Dedifferentiated amniotic fluid mesenchymal stem cell (primary cell): ENCODE results near the gene COX5A.
A peak's percentile ranks its signal among the peaks of the same experiment; 100 is the strongest.
"Not testable (repeated sequence)": the region's sequence is repeated elsewhere in the genome, so short reads cannot be mapped to it uniquely, and the experiment has no call there.

Experiments used
- DNase-seq: peaks from one replicate; pipeline ENCODE4 v3.0.0-alpha.2; 2016; ENCODE audit errors: extremely low spot score

COX5A gene

DNA sequence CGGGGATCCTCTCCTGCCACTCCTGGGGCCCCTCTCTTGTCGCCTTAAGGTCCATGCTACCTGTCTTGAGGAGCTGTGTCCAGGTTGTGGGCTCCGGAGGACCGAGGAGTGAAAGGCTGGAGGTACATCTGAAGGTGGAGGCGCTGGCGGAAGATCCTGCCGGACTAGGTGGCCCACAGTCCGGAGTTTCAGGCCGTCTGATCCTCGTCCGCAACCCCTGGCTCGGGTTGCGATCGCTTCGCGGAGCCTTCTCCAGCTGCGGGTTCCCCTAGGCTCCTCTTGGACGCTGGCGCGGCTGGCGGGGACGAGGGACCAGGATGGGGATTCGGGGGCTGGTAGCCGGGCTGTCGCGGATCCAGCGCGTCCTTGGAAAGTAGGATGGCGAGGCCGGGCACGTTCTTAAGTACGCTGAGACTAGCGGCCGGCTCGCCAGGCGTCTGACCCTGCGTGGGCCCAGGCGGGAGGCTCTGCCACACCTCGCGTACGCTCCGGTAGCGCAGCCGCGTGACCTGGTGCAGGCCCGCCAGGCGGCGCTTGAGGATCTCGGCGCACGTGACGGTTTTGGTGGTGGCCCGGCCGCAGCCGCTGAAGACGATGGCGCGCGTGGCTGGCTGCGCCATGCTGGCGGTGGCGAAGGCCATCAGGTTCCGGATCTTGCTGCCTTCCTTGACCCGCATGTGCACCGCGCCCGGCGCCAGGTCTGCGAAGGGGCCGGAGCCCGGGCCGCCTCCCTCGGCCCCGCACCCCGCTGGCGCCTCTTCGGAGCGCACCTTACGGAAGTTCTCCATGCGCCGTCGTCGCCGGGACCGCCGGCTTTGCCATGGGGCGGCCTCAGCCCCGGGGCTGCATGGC lies 18.1 kb upstream of the COX5A start:
- no peak for DNase-seq

DNA sequence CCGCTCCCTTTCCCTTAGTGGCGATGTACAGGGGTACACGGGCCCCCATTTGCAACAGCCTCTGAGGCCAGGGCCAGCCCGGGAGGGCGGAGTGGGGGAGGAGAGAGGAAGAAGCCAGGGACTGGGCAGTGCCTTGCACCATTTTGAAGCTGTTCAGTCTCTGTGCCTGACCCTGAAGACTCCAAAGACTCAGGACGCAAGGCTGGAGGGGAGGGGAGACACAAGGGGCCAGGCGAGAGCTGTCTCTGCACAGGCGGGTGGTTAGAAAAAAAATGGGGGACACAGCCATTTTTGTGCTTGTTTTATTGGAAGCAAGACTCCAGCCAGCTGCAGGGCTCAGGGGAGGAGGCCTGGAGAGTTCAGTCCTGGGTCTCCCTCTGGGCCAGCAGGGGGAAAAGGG lies 17.1 kb upstream of the COX5A start:
- no peak for DNase-seq

DNA sequence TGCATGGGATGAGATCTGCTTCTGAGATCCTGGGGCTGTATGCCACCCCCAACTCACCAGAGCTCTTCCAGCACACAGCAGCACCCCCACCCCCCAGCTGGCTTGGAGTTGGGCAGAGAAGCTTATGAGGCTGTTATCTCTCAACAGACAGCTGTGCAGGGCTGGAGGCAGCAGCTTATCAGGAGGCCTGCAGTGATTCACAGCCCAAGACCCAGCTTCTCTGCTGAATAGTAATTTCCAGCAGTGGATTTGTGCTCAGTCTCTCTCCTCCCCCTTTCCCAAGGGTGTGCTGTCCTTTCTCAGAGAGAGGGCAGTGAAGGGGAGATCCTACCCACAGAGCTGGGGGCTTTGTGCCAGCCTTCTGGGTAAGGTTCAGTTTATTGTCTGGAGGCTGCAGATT lies 16.6 kb upstream of the COX5A start:
- no peak for DNase-seq

DNA sequence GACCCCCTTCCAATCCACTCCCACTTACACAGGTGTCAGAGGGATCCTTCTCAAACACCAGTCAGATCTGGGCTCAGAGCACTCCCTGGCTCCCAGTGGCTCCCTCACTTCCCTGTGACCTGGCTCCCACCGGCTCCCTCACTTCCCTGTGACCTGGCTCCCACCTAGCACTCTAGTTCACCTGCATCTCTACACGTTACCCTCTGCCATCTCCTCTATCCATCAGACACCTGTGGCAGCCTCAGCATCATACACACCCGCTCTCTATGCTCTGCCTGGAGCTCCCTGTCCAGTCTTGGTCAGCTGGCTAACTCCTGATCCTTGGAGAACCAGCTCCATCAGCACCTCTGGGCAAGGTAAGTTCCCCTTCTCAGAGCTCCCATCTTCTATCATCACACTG lies 13.1 kb upstream of the COX5A start:
- no peak for DNase-seq

DNA sequence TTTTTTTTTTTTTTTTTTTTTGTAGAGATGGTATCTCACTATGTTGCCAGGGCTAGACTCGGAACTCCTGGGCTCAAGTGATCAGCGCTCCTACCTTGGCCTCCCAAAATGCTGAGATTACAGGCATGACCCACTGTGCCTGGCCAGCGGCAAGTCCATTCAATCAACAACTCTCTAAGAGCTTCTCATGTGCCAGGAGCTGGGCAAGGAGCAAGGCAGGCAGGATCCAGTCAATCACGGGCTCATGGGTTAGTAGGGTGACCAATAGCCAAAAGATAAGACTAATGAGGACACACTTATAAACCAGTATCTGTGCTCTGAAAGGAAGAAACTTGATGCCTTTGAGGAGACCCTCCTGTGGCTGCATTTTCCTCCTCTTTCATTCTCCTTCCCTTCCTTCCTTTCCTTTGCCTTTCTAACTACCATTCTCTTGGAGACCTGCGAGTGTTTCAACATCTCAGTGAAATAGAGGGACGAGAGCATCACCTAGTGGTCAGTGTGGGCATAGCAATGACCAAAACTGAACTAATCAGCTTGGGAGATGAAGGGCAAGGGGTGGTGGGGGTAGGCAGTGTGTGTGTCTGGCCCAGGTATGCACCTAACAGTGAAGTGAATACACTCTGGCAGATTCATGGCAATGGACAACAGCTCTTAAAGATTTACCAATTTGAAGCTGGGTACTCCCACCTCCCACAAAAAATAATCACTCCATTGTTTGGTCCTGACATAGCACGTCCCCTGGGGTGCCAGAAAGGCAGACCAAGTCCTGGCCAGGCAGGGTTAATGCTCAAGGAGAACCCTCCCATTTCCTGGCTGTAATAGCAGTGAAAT lies 12.4 kb upstream of the COX5A start:
- DNase-seq, result peak; percentile 85

DNA sequence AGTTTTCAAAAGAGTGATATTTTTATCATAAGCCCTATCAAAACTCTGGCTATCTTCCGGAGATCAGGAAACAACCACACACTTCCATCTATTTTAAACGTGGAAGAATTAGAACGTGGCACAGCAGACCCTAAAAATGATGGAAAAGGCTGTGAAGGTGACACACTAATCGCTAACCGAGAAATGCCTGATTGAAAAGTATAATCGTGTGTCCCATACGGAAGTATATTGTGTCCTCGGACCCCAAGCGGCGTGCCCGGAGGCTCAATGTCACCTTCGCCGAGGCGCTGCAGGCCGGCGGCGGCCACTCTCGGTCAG lies 642 bp downstream of the COX5A start:
- no peak for DNase-seq

DNA sequence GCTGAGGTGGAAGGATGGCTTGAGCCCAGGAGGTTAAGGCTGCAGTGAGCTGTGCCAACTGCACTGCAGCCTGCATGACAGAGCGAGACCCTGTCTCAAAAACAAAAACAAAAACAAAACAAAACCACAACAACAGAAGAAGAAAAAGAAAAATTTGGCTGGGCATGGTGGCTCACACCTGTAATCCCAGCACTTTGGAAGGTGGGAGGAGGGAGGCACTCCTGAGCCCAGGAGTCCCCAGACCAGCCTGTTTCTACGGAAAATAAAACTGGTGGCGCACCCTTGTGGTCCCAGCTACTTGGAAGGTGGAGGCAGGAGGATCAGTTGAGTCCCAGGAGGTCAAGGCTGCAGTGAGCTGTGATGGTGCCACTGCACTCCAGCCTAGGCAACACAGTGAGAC lies 2.7 kb downstream of the COX5A start:
- DNase-seq, result not testable (repeated sequence)

DNA sequence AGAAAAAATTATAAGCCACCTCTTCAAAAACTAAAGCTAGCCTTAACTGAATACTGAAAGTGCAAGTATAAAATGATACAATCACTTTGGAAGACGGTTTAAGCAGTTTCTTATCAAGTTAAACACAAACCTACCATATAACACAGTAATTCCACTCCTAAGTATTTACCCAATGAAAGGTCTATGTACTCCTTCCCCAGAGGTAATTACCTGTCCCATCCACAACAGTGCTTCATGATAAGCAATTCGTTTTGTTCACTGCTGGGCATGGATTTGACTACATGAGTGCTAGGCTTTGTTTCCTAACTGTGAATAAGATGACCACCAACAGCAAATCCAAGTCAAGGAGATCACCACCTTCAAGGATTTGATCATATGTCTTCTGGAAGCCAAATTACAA lies 4.3 kb downstream of the COX5A start:
- DNase-seq, result no peak

DNA sequence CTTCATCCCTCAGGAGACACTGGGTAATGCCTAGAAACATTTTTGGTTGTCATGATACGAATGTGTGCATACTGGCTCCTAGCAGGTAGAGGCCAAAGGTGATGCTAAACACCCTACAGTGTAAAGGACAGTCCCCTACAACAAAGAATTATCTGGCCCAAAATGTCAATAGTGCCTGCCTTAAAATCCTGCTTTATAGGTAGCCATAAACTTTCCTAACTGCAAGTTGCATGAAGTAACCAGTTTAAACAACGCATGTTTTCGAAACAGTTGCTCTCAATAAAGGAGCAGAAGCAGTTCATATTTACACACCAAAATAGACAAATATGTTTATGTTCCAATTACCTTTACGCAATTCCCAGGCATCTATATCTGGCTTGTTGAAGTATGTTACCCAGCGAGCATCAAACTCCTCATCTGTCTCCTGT lies 9.1 kb downstream of the COX5A start:
- DNase-seq, result no peak

DNA sequence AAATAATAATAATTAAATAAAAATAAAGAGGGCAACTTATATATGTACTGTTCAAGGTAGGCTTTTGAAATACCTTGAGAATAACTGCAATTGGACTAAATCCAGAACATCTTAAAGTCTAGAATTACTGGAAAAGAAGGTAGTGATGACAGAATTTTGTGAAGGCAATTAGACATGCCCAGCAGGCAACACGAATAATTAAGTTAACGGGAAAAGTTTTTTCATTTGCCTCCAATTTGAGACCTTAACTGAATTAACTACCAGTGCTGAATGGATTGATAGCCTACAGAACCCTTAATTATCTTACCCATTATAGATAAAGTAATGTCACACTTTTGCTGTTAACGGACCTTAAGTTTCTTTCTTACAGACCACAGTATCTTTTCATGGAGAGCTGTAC lies 13.3 kb downstream of the COX5A start:
- no peak for DNase-seq

DNA sequence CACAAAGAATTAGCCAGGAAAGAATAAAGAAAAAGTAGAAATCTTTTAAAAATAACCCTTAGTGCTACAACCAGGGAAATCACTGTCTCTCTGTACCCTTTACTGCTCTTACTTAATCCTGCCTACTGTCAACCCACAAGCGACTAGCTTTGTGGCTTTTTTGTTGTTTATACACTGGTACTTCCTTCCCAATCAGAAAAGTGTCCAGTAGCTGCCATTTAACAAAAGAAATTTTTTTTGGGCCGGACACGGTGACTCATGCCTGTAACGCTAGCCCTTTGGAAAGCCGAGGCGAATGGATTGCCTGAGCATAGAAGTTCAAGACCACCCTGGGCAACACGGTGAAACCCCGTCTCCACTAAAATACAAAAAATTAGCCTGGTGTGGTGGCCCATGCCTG lies 17.4 kb downstream of the COX5A start:
- no peak for DNase-seq

DNA sequence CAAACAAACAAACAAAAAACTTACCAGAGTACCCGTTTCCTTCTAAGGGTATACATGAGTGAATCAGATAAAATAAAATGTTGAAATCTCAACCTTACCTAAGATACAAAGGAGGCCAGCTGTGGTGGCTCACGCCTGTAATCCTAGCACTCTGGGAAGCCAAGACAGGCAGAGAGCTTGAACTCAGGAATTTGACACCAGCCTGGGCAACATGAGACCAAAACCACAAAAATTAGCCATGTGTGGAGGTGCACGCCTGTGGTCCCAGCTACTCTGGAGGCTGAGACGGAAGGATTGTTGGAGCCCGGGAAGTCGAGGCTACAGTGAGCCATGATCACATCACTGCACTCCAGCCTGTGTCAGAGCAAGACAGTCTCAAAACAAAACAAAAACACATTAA lies 20.2 kb downstream of the COX5A start:
- DNase-seq, result no peak

DNA sequence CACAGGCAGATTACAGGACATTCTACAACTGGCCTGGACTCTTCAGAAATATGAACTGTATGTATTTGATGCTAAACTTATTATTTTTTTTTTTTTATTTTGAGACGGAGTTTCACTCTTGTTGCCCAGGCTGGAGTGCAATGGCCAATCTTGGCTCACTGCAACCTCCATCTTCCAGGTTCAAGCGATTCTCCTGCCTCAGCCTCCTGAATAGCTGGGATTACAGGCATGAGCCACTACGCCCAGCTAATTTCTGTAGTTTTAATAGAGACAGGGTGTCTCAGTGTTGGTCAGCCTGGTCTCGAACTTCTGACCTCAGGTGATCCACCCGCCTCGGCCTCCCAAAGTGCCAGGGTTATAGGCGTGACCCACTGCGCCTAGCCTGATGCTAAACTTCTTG lies 24.1 kb downstream of the COX5A start:
- DNase-seq, result not testable (repeated sequence)

DNA sequence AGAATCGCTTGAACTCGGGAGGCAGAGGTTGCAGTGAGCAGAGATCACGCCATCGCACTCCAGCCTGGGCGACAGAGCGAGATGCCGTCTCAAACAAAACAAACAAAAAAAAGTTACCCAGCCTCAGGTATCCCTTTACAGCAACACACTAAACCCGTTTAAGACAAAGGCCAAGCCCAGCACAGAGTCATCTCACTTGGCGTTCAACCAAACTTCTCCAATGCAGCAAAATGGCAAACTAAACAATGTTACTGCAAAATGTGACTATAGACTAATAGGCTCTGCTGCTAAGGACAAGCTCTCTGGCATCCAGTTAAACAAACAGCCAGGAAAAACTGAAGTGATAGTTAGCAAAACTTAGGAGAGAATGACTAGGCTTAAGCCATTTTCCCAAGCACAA lies 24.8 kb downstream of the COX5A start:
- no peak for DNase-seq

DNA sequence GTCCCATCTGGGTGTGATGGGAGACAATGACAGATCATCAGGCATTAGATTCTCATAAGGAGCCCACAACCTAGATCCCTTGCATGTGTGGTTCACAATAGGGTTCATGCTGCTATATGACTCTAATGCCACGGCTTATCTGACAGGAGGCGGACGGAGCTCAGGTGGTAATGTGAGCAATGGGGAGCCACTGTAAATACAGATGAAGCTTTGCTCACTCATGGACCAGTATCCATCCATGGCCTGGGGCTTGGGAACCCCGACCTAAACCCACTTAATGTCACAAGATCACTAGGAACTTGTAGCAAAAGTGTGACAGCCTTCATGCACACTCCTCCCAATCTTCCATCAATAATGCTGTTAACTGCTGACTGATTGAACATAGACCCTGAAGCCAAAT lies 29.2 kb downstream of the COX5A start:
- no peak for DNase-seq

DNA sequence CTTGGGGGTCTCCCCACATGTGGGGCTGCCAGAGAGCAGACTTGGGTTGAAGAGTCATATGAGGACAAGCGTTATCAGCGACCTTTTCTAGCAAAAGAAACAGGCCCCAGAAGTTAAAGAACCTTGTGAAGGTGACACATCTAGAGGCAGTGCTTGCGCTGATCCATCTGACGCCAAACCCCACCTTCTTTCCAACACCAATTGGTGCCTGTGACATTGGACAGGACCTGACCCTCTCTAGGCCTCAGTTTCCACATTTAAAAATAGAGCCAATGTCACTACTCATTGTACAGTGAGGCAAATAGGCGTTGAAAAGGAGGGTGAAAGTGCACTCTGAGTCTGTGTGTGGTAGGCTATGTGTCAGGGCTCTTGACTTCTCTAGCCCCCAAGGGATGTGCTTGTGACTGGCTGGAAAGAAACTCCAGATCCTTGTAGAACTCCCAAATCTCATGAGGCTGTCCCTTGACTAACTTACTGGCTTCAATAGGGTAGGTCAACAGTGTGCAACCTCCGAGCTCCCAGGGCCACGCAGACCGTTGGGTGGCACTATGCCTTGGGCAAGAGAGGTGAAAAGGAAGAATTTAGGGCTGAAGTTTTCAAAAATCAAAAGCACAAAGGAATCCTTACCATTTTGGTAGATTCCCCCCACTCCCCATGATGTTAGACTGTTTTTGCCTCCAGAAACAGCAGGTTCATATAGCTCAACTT lies 30.6 kb downstream of the COX5A start:
- no peak for DNase-seq

DNA sequence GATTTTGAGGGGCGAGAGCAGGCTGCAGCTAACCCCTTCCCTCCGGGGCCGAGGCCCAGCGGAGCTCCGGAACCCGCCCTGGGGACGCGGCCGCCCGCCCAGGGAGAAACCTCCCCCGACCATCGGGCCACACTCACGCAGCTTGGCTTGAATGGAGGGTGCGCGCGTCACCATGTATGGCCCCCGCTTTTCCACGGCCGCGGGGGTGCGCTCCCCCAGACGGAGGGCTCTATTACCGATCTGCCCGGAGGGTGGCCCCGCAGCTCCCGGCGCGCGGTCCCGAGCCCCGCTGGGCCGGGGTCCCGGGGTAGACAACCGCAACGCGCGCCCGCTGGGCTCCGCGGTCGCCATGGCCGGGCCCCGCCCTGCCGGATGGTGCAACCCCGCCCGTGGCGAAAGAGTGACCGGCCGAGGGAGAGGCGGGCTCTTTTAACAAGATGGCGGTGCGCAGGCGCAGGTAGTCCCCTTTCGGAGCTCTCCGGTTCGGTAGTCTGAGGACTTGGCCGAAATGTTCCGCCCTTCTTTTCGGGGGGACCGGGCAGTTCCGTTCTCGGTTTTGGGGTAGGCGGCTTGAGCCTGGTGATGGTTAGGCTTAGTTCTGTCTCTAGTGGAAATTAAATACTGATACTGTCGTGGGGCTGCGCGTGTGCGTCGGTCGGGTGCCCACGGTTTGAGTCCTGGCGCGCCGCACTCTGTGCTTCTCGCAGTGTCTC lies 31.3 kb downstream of the COX5A start, which contains the start of gene FAM219B:
Gene FAM219B (minus strand): TSS at position 402 of the 713 bp plus-strand sequence. CDS start 51 bp downstream, at position 351.
- peak; percentile 91 for DNase-seq

DNA sequence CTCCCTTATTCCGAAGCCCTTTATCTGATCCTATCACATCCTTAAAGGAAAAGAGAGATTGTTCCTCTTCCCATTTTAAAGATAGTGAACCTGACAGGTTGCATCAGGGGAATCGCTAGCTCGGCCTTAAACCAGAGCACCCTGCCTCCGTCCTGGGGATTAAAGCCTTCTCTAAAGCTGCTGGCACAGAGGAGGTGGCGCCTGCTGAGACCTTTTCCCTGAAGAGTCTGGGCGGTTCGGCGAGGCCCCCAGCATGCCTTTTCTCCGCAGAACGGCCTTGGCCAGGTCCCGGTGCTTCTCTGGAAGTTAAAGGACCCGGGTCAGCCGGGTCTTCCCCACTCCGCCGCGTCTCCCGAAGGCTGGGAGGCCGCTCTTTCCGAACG lies 31.8 kb downstream of the COX5A start:
- DNase-seq, result no peak

DNA sequence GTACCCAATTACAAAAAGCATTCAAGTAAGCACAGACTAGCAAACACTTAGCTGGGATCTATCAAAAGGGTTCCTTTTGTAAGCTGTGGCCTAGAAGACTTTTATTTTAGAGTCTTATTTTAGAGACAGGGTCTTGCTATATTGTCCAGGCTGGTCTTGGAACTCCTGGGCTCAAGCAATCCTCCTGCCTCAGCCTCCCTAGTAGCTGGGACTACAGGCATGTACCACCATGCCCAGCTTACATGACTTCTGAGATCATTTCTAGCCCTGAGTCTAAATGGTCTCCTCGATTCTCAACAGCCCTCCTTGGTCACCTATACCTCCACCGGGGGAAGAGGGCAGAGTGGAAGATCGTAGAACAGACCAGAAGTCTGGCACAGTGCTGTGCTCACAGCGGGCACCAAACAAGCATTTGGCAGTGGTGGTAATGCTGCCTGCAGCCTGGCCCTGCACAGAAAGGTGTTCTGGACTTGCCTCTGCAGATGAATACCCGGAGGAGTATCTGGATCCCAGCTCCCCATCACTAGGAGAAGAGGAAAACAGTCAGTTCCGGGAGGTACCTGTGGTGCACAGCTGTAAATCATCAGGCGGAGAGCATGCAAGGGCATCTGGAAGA lies 33.6 kb downstream of the COX5A start:
- DNase-seq, result no peak

DNA sequence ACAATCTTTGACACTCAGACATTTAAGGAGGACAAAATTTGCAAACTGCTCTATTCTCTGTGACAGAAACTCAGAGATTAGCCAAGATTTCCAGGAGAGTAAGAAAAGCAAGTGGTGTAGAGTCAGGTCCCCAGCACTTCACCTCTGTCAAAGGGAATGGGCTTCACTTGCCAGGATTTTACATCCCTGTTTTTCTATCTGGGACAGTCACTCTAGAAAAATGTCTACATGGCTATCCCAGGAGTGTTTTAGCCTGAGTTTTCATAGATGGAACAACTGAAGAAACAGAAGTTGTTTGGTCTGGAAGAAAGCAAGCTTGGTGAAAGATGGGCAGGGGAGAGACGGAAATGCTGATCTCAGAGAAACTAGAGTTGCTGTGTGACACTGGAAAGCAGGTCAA lies 34.2 kb downstream of the COX5A start:
- no peak for DNase-seq

DNA sequence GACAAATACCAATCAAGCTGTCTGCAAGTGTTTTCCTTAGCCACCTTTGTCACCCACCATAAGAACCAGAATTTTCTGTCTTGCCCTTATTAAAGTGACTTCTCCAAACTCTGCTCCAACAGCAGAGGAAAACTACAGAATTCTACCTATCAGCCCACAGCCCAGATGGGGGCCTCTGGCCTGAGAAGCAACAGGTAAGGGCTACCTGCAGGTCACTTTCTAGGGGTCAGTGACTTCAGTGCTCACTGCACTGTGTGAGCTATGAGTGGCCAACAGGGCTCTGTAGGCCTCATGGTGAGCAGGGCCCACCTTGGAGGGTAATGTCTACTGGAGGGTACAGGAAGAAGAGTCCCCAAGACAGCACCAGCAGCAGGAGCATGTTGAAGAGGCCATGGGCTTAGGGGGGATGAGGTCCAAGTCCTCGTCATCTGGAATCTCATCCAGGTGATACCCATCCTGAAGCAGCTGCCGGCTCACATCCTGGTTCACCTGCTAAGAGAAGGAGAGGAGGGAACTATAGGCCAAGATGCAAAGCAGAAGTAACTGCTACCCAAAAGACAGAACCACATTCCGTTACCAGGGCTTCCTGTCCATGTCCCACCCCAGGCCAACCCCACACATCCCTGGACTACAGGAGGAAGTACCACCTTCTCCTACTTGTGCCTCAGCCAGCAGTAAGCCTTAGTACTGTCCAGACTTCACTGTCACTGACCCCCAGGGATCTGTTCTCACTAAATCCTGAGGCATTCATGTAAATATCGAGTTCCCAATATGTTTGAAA lies 35.4 kb downstream of the COX5A start:
- no peak for DNase-seq
